LNCAP (cell line): Measurements from ENCODE around the gene GYS2.

Experiments
- CTCF ChIP-seq: fragments of 450-650 bp; IDR thresholded peaks from 2 replicates; pipeline ENCODE4 v1.5.1; 2017; ENCODE audit warnings: mild to moderate bottlenecking

The GYS2 gene

DNA sequence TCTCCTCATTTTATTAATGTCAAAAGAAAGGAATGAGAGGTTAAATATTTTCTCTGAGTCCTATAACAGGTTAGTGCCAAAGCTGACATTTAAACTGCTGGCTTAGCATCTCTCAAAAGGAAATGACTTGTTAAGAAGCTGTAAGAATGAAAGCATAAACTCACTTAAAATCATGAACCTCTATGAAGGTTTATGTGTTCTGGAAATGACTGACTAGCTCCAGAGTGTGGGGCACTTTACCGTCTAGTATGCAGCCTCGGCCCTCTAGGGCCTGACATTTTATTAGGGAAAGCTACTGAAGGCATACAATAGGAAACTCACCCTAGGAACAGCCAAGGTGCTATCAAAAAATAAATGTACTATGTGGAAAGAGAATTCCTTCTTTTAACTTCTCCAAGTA lies 43.5 kb downstream of the GYS2 start:
- no peak for TF ChIP-seq CTCF

DNA sequence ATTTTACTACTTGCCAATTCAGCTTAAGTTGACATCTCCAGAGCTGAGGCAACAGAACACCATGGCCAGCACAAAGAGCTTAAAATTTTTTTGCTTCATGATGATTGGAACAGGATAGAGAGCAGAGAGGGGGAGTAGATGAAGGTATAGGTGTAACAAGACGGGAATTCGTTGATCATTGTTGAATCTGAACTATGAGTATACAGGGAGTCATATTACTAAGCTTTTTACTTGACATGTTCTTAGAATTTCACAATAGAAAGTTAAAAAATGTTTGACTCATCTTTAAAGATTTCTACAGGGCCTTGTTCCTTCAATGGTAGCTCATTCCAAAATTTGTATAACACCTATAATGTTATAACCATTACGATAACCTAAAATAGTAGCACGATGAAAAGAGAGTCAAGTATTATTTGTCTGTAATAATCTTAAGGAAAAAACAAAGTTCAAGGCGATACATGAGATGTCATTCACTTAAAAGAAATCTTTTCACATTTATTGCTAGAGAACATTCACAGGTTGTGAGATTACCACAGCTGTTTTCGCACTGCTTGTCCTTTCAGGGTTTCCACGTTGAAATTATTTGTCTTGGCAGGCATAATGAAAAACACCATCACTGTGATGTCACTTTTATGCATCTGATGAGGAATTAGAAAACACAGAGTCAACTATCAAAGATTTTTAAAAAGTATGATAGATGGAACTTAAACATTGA lies 44.6 kb downstream of the GYS2 start:
- TF ChIP-seq CTCF: no peak

DNA sequence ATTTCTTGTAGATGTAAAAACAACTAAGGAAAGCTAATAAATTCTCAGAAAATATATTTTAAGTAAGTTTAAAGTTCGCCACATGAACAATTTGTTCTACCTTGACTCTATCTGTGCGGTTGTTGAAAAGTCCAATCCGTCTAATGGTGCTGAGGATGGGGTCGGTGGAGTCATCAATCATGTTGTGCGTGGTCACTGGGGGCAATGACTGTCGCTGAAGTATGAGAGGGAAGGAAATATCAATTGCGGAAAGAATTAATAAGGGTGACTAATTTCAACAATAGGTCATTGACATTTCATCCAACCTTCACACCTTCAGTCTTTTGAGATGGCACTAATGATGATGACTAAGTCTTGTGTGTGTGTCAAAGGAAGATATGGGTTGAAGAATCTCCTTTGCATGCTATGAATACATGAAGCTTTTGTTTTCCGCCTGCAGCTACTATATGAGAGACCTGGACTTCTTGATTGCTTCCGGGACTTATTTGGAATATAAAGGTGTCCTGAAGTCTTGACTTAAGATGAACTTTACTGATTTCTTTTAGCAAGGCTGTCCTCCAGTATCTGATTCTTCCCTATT lies 46.5 kb downstream of the GYS2 start:
- no peak for TF ChIP-seq CTCF

- no peak for TF ChIP-seq CTCF
Measured at GRCh38 chr12:21553329-21553675, 51.3 kb downstream of the GYS2 start.

DNA sequence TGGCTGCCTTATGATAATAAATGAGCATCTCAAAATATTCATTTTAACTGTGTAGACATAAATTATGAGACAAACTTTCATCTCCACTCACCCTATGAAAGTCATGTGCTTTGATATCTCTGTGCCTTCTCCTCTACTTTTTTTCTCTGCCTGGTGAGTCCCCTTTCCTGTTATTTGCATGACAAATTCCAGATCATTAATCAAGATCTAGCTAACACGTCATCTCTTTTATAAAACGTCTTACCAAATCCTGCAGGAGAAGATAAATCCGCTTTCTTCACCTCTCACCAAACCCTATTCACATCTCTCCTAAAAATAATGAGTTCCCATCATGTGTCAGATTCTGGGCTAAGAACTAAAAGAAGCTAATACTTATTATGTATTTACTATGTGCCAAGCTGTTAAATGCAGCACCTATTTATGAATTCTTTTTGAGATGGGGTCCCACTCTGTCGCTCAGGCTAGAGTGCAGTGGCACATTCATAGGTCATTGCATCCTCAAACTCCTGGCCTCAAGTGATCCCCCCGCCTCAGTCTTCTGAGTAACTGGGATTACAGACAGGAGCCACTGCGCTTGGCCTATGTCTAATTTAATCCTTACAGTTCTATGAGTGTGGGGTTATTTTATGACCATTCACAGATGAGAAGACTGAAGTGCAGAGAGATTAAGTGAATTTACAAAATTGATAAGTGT lies 51.9 kb downstream of the GYS2 start:
- no peak for TF ChIP-seq CTCF

- no peak for TF ChIP-seq CTCF
Measured at GRCh38 chr12:21551841-21552465, 52.7 kb downstream of the GYS2 start.

- TF ChIP-seq CTCF: no peak
Measured at GRCh38 chr12:21547437-21547836, 57.2 kb downstream of the GYS2 start.
